IMR-90 (cell line): ENCODE results near the gene MLX. TPM values are rescaled to one million over a fixed set of nuclear protein-coding genes. Genes with fewer than 3 reads are reported as not detected.

Experiments
- ATAC-seq: fragments of 200-7000 bp; cut with Tn5 transposase; 2 replicates; pipeline ENCODE4 v1.9.1; 2020; ENCODE audit warnings: low read depth, mild to moderate bottlenecking, moderate library complexity
- BruUV-seq: library from RNA; stranded (reverse); fragments of 400-500 nt; replicated peaks from 2 replicates; lab custom pipeline; 2021; lab: Mats Ljungman, UMichigan
- CTCF ChIA-PET: fragments of 300-600 bp; formaldehyde crosslinking; extraction: SDS; loops from one replicate; lab custom pipeline; 2021; ENCODE audit warnings: antibody characterized with exemption; lab: Yijun Ruan, JAX
- POLR2A ChIA-PET: fragments of 300-600 bp; sonication (Branson Sonifier 250); formaldehyde crosslinking; loops from one replicate; lab custom pipeline; 2022; ENCODE audit warnings: antibody characterized with exemption; ENCODE audit not compliant: unreplicated experiment; lab: Charles Lee
- DNase-seq: peaks from one replicate; pipeline ENCODE4 v3.0.0; 2013
- H2AFZ ChIP-seq: replicated peaks from 2 replicates; pipeline ENCODE3; 2013; ENCODE audit warnings: low read length, mild to moderate bottlenecking; ENCODE audit not compliant: poor library complexity
- H2AK5ac ChIP-seq: 2 replicates; pipeline ENCODE4 v1.6.1; 2013; ENCODE audit warnings: low read depth, low read length, inconsistent platforms
- H2AK9ac ChIP-seq: replicated peaks from 2 replicates; pipeline ENCODE3; 2013; ENCODE audit warnings: mild to moderate bottlenecking, low read depth, low read length, moderate library complexity; ENCODE audit not compliant: poor library complexity
- H2BK120ac ChIP-seq: 2 replicates; pipeline ENCODE4 v1.6.1; 2013; ENCODE audit warnings: low read depth, low read length, inconsistent platforms
- H2BK15ac ChIP-seq: 3 replicates; pipeline ENCODE4 v1.6.1; 2013; ENCODE audit warnings: low read depth, low read length, inconsistent platforms
- H2BK20ac ChIP-seq: 2 replicates; pipeline ENCODE4 v1.6.1; 2013; ENCODE audit warnings: low read depth, mild to moderate bottlenecking, inconsistent platforms, low read length, moderate library complexity
- H2BK5ac ChIP-seq: 2 replicates; pipeline ENCODE4 v1.6.1; 2013; ENCODE audit warnings: mild to moderate bottlenecking, low read depth, low read length, inconsistent platforms; ENCODE audit not compliant: poor library complexity, severe bottlenecking
- H3K14ac ChIP-seq: replicated peaks from 2 replicates; pipeline ENCODE4 v1.6.1; 2013; ENCODE audit warnings: low read depth, low read length, inconsistent platforms
- H3K18ac ChIP-seq: 2 replicates; pipeline ENCODE4 v1.6.1; 2013; ENCODE audit warnings: low read depth, low read length, control low read depth
- H3K23ac ChIP-seq: 2 replicates; pipeline ENCODE4 v1.6.1; 2013; ENCODE audit warnings: low read depth, low read length, inconsistent platforms
- H3K27ac ChIP-seq: 2 replicates; pipeline ENCODE4 v1.5.1; 2013; ENCODE audit warnings: mild to moderate bottlenecking, control low read depth, low read length; ENCODE audit not compliant: insufficient read depth
- H3K27me3 ChIP-seq: 2 replicates; pipeline ENCODE4 v1.6.1; 2013; ENCODE audit warnings: low read length; ENCODE audit not compliant: control insufficient read depth, insufficient read depth
- H3K36me3 ChIP-seq: 2 replicates; pipeline ENCODE4 v1.6.1; 2013; ENCODE audit warnings: low read length, mixed read lengths; ENCODE audit not compliant: control insufficient read depth, insufficient read depth
- H3K4ac ChIP-seq: 2 replicates; pipeline ENCODE4 v1.6.1; 2013; ENCODE audit warnings: low read depth, low read length, inconsistent platforms
- H3K4me1 ChIP-seq: 2 replicates; pipeline ENCODE4 v1.6.1; 2013; ENCODE audit warnings: low read length, mixed read lengths; ENCODE audit not compliant: control insufficient read depth, insufficient read depth
- H3K4me2 ChIP-seq: 2 replicates; pipeline ENCODE4 v1.6.1; 2013; ENCODE audit warnings: low read depth, mild to moderate bottlenecking, control low read depth, low read length, moderate library complexity
- H3K4me3 ChIP-seq: 2 replicates; pipeline ENCODE4 v1.5.1; 2013; ENCODE audit warnings: low read depth, mild to moderate bottlenecking, control low read depth, low read length, moderate library complexity; ENCODE audit not compliant: insufficient read depth
- H3K56ac ChIP-seq: 2 replicates; pipeline ENCODE4 v1.6.1; 2013; ENCODE audit warnings: low read length, inconsistent platforms; ENCODE audit not compliant: insufficient read depth; ENCODE audit errors: extremely low read depth
- H3K79me1 ChIP-seq, 2 experiments: 2 replicates each; pipeline ENCODE4 v1.6.1; 2013; ENCODE audit warnings: low read length in 2 of 2, inconsistent platforms in 1 of 2, low read depth in 1 of 2
- H3K9ac ChIP-seq: 2 replicates; pipeline ENCODE4 v1.6.1; 2013; ENCODE audit warnings: low read depth, low read length, control low read depth
- H3K9me1 ChIP-seq: 2 replicates; pipeline ENCODE4 v1.6.1; 2013; ENCODE audit warnings: low read length, inconsistent platforms; ENCODE audit not compliant: insufficient read depth
- H3K9me3 ChIP-seq: 2 replicates; pipeline ENCODE4 v1.6.1; 2013; ENCODE audit warnings: low read length; ENCODE audit not compliant: control insufficient read depth, insufficient read depth
- H4K20me1 ChIP-seq: 2 replicates; pipeline ENCODE4 v1.6.1; 2013; ENCODE audit warnings: low read length, inconsistent platforms; ENCODE audit not compliant: insufficient read depth
- H4K5ac ChIP-seq: 2 replicates; pipeline ENCODE4 v1.6.1; 2013; ENCODE audit warnings: mild to moderate bottlenecking, low read depth, low read length, control low read depth
- H4K8ac ChIP-seq, 2 experiments: 2 replicates each; pipeline ENCODE4 v1.6.1; 2013; ENCODE audit warnings: low read depth in 2 of 2, low read length in 2 of 2, control low read depth in 1 of 2, inconsistent platforms in 1 of 2
- H4K91ac ChIP-seq: 2 replicates; pipeline ENCODE4 v1.6.1; 2013; ENCODE audit warnings: low read depth, low read length, inconsistent platforms; ENCODE audit not compliant: insufficient read depth
- BHLHE40 ChIP-seq: fragments of 150-350 bp; IDR thresholded peaks from 2 replicates; pipeline ENCODE4 v1.6.1; 2016; ENCODE audit warnings: mild to moderate bottlenecking, low read depth, low read length
- CEBPB ChIP-seq: IDR thresholded peaks from 2 replicates; pipeline ENCODE4 v1.6.1; 2012; ENCODE audit warnings: low read depth, low read length, improper control_type of control experiment
- CHD1 ChIP-seq: IDR thresholded peaks from 2 replicates; pipeline ENCODE4 v1.6.1; 2012; ENCODE audit warnings: low read depth, low read length, improper control_type of control experiment
- CTCF ChIP-seq: conservative IDR thresholded peaks from 2 replicates; pipeline ENCODE4 v1.5.1; 2012; ENCODE audit warnings: mild to moderate bottlenecking, low read depth, low read length, improper control_type of control experiment
- ELK1 ChIP-seq: fragments of 150-350 bp; IDR thresholded peaks from 2 replicates; pipeline ENCODE4 v1.6.1; 2016; ENCODE audit warnings: low read depth, mild to moderate bottlenecking, low read length, moderate library complexity, borderline replicate concordance
- FOS ChIP-seq: fragments of 150-350 bp; IDR thresholded peaks from 2 replicates; pipeline ENCODE4 v1.6.1; 2016; ENCODE audit warnings: low read depth, low read length
- MAFK ChIP-seq: IDR thresholded peaks from 2 replicates; pipeline ENCODE4 v1.6.1; 2012; ENCODE audit warnings: low read depth, low read length, improper control_type of control experiment
- MAZ ChIP-seq: IDR thresholded peaks from 2 replicates; pipeline ENCODE4 v1.6.1; 2012; ENCODE audit warnings: low read depth, mild to moderate bottlenecking, low read length, improper control_type of control experiment, moderate library complexity, borderline replicate concordance
- MXI1 ChIP-seq: IDR thresholded peaks from 2 replicates; pipeline ENCODE4 v1.6.1; 2012; ENCODE audit warnings: low read depth, mild to moderate bottlenecking, low read length, moderate library complexity, borderline replicate concordance
- NFE2L2 ChIP-seq: fragments of 150-350 bp; IDR thresholded peaks from 2 replicates; pipeline ENCODE4 v1.6.1; 2016; ENCODE audit warnings: low read depth, mild to moderate bottlenecking, low read length
- POLR2A ChIP-seq: IDR thresholded peaks from 2 replicates; pipeline ENCODE4 v1.6.1; 2012; ENCODE audit warnings: mild to moderate bottlenecking, low read depth, low read length
- RAD21 ChIP-seq: IDR thresholded peaks from 2 replicates; pipeline ENCODE4 v1.6.1; 2012; ENCODE audit warnings: low read length, improper control_type of control experiment
- RCOR1 ChIP-seq: IDR thresholded peaks from 2 replicates; pipeline ENCODE4 v1.6.1; 2012; ENCODE audit warnings: mild to moderate bottlenecking, low read length, improper control_type of control experiment; ENCODE audit not compliant: insufficient replicate concordance
- RFX5 ChIP-seq: IDR thresholded peaks from 2 replicates; pipeline ENCODE4 v1.8.0; 2012; ENCODE audit warnings: low read depth, mild to moderate bottlenecking, low read length, moderate library complexity
- SMC3 ChIP-seq: fragments of 150-350 bp; IDR thresholded peaks from 2 replicates; pipeline ENCODE4 v1.6.1; 2016; ENCODE audit warnings: low read depth, mild to moderate bottlenecking, antibody characterized with exemption, low read length, moderate library complexity
- USF2 ChIP-seq: fragments of 150-350 bp; IDR thresholded peaks from 2 replicates; pipeline ENCODE4 v1.6.1; 2017; ENCODE audit warnings: mild to moderate bottlenecking, antibody characterized with exemption, low read length, low read depth
- WGBS, 2 experiments: methylation state at CpG; one replicate each; pipeline versions ENCODE4 v1.1.5 to v1.1.7; 2013; ENCODE audit warnings: missing lambda C conversion rate in 2 of 2; ENCODE audit not compliant: insufficient read length in 1 of 2; ENCODE audit errors: extremely low coverage in 2 of 2; 5-methylcytosine and 5-hydroxymethylcytosine counted together
- dilution Hi-C: fragments of 300-500 bp; cut with HindIII; formaldehyde crosslinking; loops from one replicate; pipeline ENCODE4 v1.14.3; 2018; ENCODE audit warnings: low sequenced_read_pairs; ENCODE audit not compliant: unreplicated experiment
- in situ Hi-C: fragments of 300-500 bp; cut with MboI; formaldehyde crosslinking; loops from 3 replicates; pipeline ENCODE4 v1.14.3; 2019; ENCODE audit warnings: low sequenced_read_pairs, inconsistent platforms, mixed read lengths
- intact Hi-C: fragments of 100-400 bp; cut with micrococcal nuclease; formaldehyde crosslinking; loops from 2 replicates; pipeline ENCODE4 v1.10.0; 2022
- polyA plus RNA-seq, 3 experiments: library from polyadenylated mRNA; depleted of rRNA; stranded (reverse); fragments of >200 nt; gene quantifications; 2 replicates each; pipeline ENCODE4 v1.2.3, GENCODE V29; 2012; ENCODE audit warnings: low replicate concordance in 1 of 3
- total RNA-seq: library from RNA; depleted of rRNA; stranded (reverse); fragments of >200 nt; gene quantifications from 2 replicates; pipeline ENCODE4 v1.2.3, GENCODE V29; 2012

The MLX gene
- total and polyA plus RNA-seq, 2 of the 4 experiments (the other 2 are of a cell fraction), result 37.8 to 45.6 TPM

- peaks cover 16 to 32% of the 10 kb centered on the region in 2 experiments for H3K79me1 ChIP-seq
- H3K27me3 ChIP-seq, result no peaks in the 10 kb centered on the region
- no peak overlapping the region for H2BK20ac ChIP-seq
- H3K36me3 ChIP-seq, result peaks cover 39% of the 10 kb centered on the region
- H3K56ac ChIP-seq, result no peak overlapping the region
- BruUV-seq, result no TSS peak
- H2BK5ac ChIP-seq, result no peak overlapping the region
- dilution Hi-C loops (no loop called here), intact Hi-C loops (no loop called here), in situ Hi-C loops (no loop called here)
- no peak overlapping the region for H2BK120ac ChIP-seq
- ChIA-PET POLR2A (no interaction called here), CTCF (no interaction called here)
- peaks cover 9% of the 10 kb centered on the region; the same call in 1 of the 2 replicates for H4K20me1 ChIP-seq
- H3K4me1 ChIP-seq, result peaks cover 10% of the 10 kb centered on the region
- ATAC-seq (no peak), DNase-seq (no peak)
- H2BK15ac ChIP-seq, result no peak overlapping the region
- H3K4me2 ChIP-seq, result no peak overlapping the region
- no peak overlapping the region for H3K4me3 ChIP-seq
- no peak overlapping the region for H2AK5ac ChIP-seq
- WGBS, 2 experiments, result 100% methylated on average over 3 of the region's 14 CpGs; no CpG with 5 or more reads in 1 of the 2 experiments
- no peak overlapping the region for H4K5ac ChIP-seq
- H3K18ac ChIP-seq, result no peak overlapping the region
- no peak overlapping the region for H4K8ac ChIP-seq
- H3K9me1 ChIP-seq, result peaks cover 26% of the 10 kb centered on the region
- H3K27ac ChIP-seq, result no peak overlapping the region
- no peak overlapping the region for H2AK9ac ChIP-seq
- H4K91ac ChIP-seq, result no peak overlapping the region
- no peak overlapping the region for H3K14ac ChIP-seq
- H3K9ac ChIP-seq, result no peak overlapping the region
- no peak for TF ChIP-seq MXI1
- TF ChIP-seq CHD1, result no peak
- TF ChIP-seq RCOR1, result no peak
- TF ChIP-seq SMC3, result no peak
- no peak for TF ChIP-seq MAZ
- TF ChIP-seq RFX5, result no peak
- no peak for TF ChIP-seq POLR2A
- TF ChIP-seq NFE2L2, result no peak
- TF ChIP-seq BHLHE40, result no peak
- TF ChIP-seq RAD21, result no peak
- no peak for TF ChIP-seq CEBPB
- no peak for TF ChIP-seq CTCF
- no peak for TF ChIP-seq USF2
- TF ChIP-seq ELK1, result no peak
- TF ChIP-seq FOS, result no peak
- no peak for TF ChIP-seq MAFK
- no peaks in the 10 kb centered on the region for H3K9me3 ChIP-seq
- no peak overlapping the region for H2AFZ ChIP-seq
- H3K4ac ChIP-seq, result no peak overlapping the region
- H3K23ac ChIP-seq, result no peak overlapping the region
Observed at GRCh38 chr17:42538482-42538881, 28.4 kb upstream of the MLX start.
